ENCODE data around the gene CPXM1.
"Not testable (repeated sequence)": the region's sequence is repeated elsewhere in the genome, so short reads cannot be mapped to it uniquely, and the experiment has no call there.

The CPXM1 gene

GRCh38 chr20:2822073-2822472 is 21.6 kb upstream of the CPXM1 start:
- no peak for DNase-seq (ENCODE audit: extremely low read depth in 1 of 2, low read depth in 1 of 2)

GRCh38 chr20:2820896-2821869 is 20.8 kb upstream of the CPXM1 start:
- DNase-seq (ENCODE audit: extremely low read depth in 1 of 2, low read depth in 1 of 2), result no peak

GRCh38 chr20:2820084-2820895 is 19.9 kb upstream of the CPXM1 start:
- no peak for DNase-seq (ENCODE audit: extremely low read depth in 1 of 2, low read depth in 1 of 2)

- DNase-seq (ENCODE audit: extremely low read depth in 1 of 2, low read depth in 1 of 2), result no peak
These were observed 17.6 kb upstream of the CPXM1 start for GRCh38 chr20:2817891-2818595.

GRCh38 chr20:2817341-2817726 is 16.9 kb upstream of the CPXM1 start:
- no peak for DNase-seq (ENCODE audit: extremely low read depth in 1 of 2, low read depth in 1 of 2)

- no peak for DNase-seq (ENCODE audit: extremely low read depth in 1 of 2, low read depth in 1 of 2)
These were observed 16.3 kb upstream of the CPXM1 start for GRCh38 chr20:2816583-2817340.

- no peak for DNase-seq (ENCODE audit: extremely low read depth in 1 of 2, low read depth in 1 of 2)
These were observed 15.7 kb upstream of the CPXM1 start, which contains the start of gene TMEM239 for GRCh38 chr20:2816030-2816582. Gene TMEM239 (plus strand): TSS chr20:2816364. CDS start chr20:2816555, 191 bp downstream.

- DNase-seq (ENCODE audit: extremely low read depth in 1 of 2, low read depth in 1 of 2), result no peak
These were observed 14.9 kb upstream of the CPXM1 start for GRCh38 chr20:2815242-2815900.

- no peak for DNase-seq (ENCODE audit: extremely low read depth in 1 of 2, low read depth in 1 of 2)
These were observed 14.2 kb upstream of the CPXM1 start, which contains the start of gene C20orf141 for GRCh38 chr20:2814587-2815051. Gene C20orf141 (plus strand): TSS chr20:2814987. CDS start chr20:2815185, 198 bp downstream.

- DNase-seq (ENCODE audit: extremely low read depth in 1 of 2, low read depth in 1 of 2), result no peak
These were observed 13.6 kb upstream of the CPXM1 start for GRCh38 chr20:2814076-2814475.

- no peak for DNase-seq (ENCODE audit: extremely low read depth in 1 of 2, low read depth in 1 of 2)
These were observed 11.8 kb upstream of the CPXM1 start for GRCh38 chr20:2812189-2812588.

- DNase-seq (ENCODE audit: extremely low read depth in 1 of 2, low read depth in 1 of 2), result no peak
These were observed 9.3 kb upstream of the CPXM1 start for GRCh38 chr20:2809690-2810089.

- not testable (repeated sequence) for DNase-seq (ENCODE audit: extremely low read depth in 1 of 2, low read depth in 1 of 2)
These were observed 7.5 kb upstream of the CPXM1 start for GRCh38 chr20:2807929-2808328.

- DNase-seq (ENCODE audit: extremely low read depth in 1 of 2, low read depth in 1 of 2), result no peak
These were observed 6.6 kb upstream of the CPXM1 start for GRCh38 chr20:2807019-2807418.

GRCh38 chr20:2806351-2806701 is 5.9 kb upstream of the CPXM1 start:
- no peak for DNase-seq (ENCODE audit: extremely low read depth in 1 of 2, low read depth in 1 of 2)

GRCh38 chr20:2805689-2806350 is 5.4 kb upstream of the CPXM1 start:
- no peak for DNase-seq (ENCODE audit: extremely low read depth in 1 of 2, low read depth in 1 of 2)

GRCh38 chr20:2804852-2805688 is 4.6 kb upstream of the CPXM1 start:
- no peak for DNase-seq (ENCODE audit: extremely low read depth in 1 of 2, low read depth in 1 of 2)

All from stimulated activated CD8-positive, alpha-beta memory T cell treated with anti-CD3 and anti-CD28 coated beads, Interleukin-7, amount 100 ng/mL, for 48 hours (primary cell).